Uterus (tissue), 4 donors: ENCODE measurements around the gene AP2A2. TPM values are rescaled to one million over a fixed set of nuclear protein-coding genes. Genes with fewer than 3 reads are reported as not detected.

ENCODE experiments used
- DNase-seq, 2 donors: peaks; one replicate each; pipeline ENCODE4 v3.0.0-alpha.2; 2019 to 2020
- H3K27ac ChIP-seq, 2 donors: fragments of 200-600 bp; sonication (generic); 1 replicate in 1 of 2; 2 replicates in 1 of 2; pipeline ENCODE4 v1.5.1; 2016 to 2018
- H3K27me3 ChIP-seq, 2 donors: fragments of 200-600 bp; sonication (generic); one replicate each; pipeline ENCODE4 v1.5.1; 2018 to 2019; ENCODE audit warnings: control low read depth in 1 of 2
- H3K36me3 ChIP-seq, 2 donors: fragments of 200-600 bp; sonication (generic); one replicate each; pipeline ENCODE4 v1.5.1; 2019; ENCODE audit warnings: control low read depth in 1 of 2
- H3K4me1 ChIP-seq, 2 donors: fragments of 200-600 bp; sonication (generic); one replicate each; pipeline ENCODE4 v1.5.1; 2018 to 2019; ENCODE audit warnings: control low read depth in 1 of 2
- H3K4me3 ChIP-seq, 2 donors: fragments of 200-600 bp; sonication (generic); 1 replicate in 1 of 2; 2 replicates in 1 of 2; pipeline ENCODE4 v1.5.1; 2018 to 2019; ENCODE audit warnings: mild to moderate bottlenecking in 1 of 2
- H3K9me3 ChIP-seq, 2 donors: fragments of 200-600 bp; sonication (generic); one replicate each; pipeline ENCODE4 v1.5.1; 2019; ENCODE audit warnings: control low read depth in 1 of 2
- POLR2A ChIP-seq, 2 donors: fragments of 450-650 bp; IDR thresholded peaks; one replicate each; pipeline ENCODE4 v1.6.1; 2016; ENCODE audit warnings: antibody characterized with exemption in 2 of 2, mild to moderate bottlenecking in 1 of 2, moderate library complexity in 1 of 2
- intact Hi-C: fragments of 100-400 bp; cut with DNase I; formaldehyde crosslinking; loops from one replicate; pipeline ENCODE4 v1.15.1; 2023; ENCODE audit warnings: low total_unique reads
- total RNA-seq, 4 donors: library from RNA; depleted of rRNA in 3 of 4; stranded (reverse); fragments of >200 nt in 3 of 4; gene quantifications; one replicate each; pipeline versions ENCODE4 v1.1.0 to v1.2.4, GENCODE V29; 2014 to 2023
- TF ChIP-seq, protein P1 (sequence below), 4 experiments: fragments of 200-600 bp in 2 of 4; fragments of 450-650 bp in 2 of 4; sonication (generic) in 2 of 4; IDR thresholded peaks; one replicate each; pipeline ENCODE4 v1.5.1; 2016 to 2019; ENCODE audit warnings: antibody characterized with exemption in 4 of 4, mild to moderate bottlenecking in 2 of 4, moderate library complexity in 1 of 4
- donor health status: DM: yes; HTN: yes; CAD: no.

Gene AP2A2
- total RNA-seq, 4 donors from 2014 or later, result 25.6 to 120 (median 40.4) TPM

DNA sequence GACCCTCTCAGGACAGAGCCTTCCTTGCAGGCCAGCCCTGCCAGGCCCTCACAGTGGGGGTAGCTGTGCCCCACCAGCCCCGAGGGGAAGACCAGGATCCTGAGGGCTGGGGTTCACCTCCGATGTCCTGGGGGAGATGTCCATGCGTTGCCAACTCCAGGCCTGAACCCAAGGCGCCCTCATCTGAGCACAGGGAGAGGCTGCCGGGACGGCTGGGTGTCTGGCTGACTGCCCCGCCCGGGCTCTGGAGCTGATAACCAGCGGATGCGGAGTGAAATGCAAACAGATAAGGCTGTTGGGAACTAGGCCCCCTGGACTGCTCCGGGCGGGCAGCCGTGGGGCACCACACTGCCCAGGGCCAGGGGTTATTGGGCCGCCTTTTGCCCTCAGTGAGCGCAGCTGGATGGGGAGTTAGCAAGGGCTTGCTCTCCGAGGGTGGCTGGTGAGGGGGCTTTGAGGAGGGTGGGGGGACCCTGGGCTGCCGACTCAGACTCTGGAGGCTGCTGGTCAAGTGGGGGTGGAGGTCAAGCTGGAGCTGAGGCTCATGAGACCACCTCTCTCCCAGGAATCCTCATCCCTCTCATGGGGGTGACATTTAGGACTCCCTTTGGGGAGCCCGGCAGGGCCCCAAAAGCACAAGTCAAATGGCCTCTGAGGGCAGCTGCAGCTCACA is 116.4 kb downstream of the AP2A2 start:
- Histone ChIP-seq H3K36me3 (no peaks in the 10 kb centered on the region), H3K4me1 (no peaks in the 10 kb centered on the region), H3K27ac (no peak overlapping the region), H3K27me3 (peaks cover 0 to 9% of the 10 kb centered on the region in 2 donors), H3K9me3 (no peaks in the 10 kb centered on the region), H3K4me3 (no peak overlapping the region)
- TF ChIP-seq, protein P1, sequence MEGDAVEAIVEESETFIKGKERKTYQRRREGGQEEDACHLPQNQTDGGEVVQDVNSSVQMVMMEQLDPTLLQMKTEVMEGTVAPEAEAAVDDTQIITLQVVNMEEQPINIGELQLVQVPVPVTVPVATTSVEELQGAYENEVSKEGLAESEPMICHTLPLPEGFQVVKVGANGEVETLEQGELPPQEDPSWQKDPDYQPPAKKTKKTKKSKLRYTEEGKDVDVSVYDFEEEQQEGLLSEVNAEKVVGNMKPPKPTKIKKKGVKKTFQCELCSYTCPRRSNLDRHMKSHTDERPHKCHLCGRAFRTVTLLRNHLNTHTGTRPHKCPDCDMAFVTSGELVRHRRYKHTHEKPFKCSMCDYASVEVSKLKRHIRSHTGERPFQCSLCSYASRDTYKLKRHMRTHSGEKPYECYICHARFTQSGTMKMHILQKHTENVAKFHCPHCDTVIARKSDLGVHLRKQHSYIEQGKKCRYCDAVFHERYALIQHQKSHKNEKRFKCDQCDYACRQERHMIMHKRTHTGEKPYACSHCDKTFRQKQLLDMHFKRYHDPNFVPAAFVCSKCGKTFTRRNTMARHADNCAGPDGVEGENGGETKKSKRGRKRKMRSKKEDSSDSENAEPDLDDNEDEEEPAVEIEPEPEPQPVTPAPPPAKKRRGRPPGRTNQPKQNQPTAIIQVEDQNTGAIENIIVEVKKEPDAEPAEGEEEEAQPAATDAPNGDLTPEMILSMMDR (IDR thresholded peaks at IDR 0.05), result no peak
- TF ChIP-seq POLR2A (IDR thresholded peaks at IDR 0.05), result no peak
- intact Hi-C loops, result no loop called here
- DNase-seq, result no peak

DNA sequence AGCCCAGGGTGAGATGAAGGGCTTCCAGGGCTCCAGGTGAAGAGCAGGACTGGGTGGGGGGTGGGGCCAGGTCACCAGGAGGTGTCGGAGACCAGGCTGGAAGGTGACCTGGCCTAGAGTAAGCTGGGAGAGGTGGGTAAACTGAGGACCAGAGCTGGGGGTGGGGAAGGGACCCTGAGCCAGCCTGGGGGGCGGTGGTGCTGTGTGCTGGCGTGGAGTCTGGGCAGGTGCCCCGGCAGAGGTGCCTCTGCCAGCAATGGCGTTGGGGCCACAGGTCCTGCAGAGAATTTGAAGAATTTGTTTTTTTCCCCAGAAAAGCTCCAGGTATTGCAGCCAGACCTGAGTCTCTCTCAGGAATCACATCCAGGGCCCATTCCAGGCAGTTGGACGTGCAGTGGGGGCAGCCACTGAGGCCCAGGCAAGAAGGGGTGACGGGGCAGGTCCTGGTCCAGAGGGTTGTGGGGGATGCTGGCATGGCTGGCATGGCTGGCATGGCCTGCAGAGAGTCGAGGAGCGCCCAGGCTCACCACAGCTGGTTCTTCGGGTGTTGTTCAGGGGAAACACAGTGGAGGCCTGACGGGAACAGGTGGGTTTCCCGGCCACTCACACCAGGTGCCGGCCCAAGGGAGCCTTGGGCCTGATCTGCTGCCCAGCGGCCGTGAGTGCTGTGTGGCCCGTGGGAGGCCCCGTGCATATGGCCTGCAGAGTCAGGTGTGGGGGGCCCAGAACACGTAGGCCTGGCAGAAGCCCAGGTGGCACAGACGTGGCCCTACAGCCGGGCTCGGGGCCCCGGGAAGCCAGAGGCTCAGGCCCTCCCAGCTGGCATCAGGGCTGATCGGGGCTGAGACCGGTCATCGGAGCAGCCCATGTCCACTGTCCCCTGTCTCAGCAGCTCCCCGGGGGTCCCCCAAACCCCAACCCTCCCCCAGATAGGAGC is 117.2 kb downstream of the AP2A2 start:
- DNase-seq, result no peak
- TF ChIP-seq, protein P1 (IDR thresholded peaks at IDR 0.05), result no peak
- no peak for TF ChIP-seq POLR2A (IDR thresholded peaks at IDR 0.05)
- Histone ChIP-seq H3K36me3 (no peaks in the 10 kb centered on the region), H3K4me1 (no peaks in the 10 kb centered on the region), H3K9me3 (no peaks in the 10 kb centered on the region), H3K27ac (no peak overlapping the region), H3K4me3 (no peak overlapping the region), H3K27me3 (peaks cover 0 to 9% of the 10 kb centered on the region in 2 donors)
- intact Hi-C loops, result no loop called here

DNA sequence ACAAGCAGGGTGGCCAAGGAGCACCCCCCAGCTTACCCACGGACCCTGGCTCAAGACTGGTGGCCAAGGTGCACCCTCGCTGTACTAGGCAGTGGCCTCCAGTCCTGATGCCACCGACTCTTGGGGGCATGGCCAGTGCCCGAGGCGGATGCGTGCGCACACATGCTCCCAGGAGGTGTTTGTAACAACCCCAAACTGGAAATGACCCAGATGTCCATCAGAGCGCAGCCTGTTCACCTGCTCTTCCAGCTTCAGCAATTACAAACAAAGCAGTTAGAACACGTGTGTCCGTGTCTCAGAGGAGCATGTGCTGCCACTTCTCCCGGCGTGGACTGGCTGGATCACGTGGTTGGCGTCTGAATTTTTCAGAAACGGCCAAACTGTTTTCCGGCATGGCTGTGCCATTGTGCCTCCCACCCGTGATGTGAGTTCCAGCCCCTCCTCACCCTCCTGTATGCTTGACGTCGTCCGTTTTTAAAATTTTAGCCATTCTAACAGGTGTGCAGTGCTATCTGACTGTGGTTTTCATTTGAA is 118.0 kb downstream of the AP2A2 start:
- peaks cover 0 to 9% of the 10 kb centered on the region in 2 donors for H3K27me3 ChIP-seq
- intact Hi-C loops, result no loop called here
- H3K4me1 ChIP-seq, result no peaks in the 10 kb centered on the region
- TF ChIP-seq POLR2A (IDR thresholded peaks at IDR 0.05), result no peak
- TF ChIP-seq, protein P1 (IDR thresholded peaks at IDR 0.05), result no peak
- H3K36me3 ChIP-seq, result no peaks in the 10 kb centered on the region
- no peak overlapping the region for H3K27ac ChIP-seq
- no peak for DNase-seq
- H3K9me3 ChIP-seq, result no peaks in the 10 kb centered on the region
- H3K4me3 ChIP-seq, result no peak overlapping the region

DNA sequence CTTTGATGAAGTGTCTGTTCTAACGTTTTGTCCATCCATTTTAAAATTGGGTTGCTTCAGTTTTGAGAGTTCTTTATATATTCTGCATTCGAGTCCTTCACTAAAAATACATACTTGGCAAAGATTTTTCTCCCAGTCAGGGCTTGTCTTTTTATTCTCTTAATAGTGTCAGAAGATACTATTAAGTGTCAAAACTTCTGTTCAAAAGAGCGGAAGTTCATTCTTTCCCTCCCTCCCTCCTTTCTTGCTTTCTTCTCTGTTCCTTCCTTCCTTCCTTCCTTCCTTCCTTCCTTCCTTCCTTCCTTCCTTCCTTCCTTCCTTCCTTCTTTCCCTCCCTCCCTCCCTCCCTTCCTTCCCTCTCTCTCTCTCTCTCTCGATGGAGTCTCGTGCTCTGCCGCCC is 118.5 kb downstream of the AP2A2 start:
- no peak overlapping the region for H3K27ac ChIP-seq
- peaks cover 0 to 9% of the 10 kb centered on the region in 2 donors for H3K27me3 ChIP-seq
- no peak for DNase-seq
- TF ChIP-seq POLR2A (IDR thresholded peaks at IDR 0.05), result no peak
- TF ChIP-seq, protein P1 (IDR thresholded peaks at IDR 0.05), result no peak
- H3K4me3 ChIP-seq, result no peak overlapping the region
- no peaks in the 10 kb centered on the region for H3K9me3 ChIP-seq
- no peaks in the 10 kb centered on the region for H3K36me3 ChIP-seq
- H3K4me1 ChIP-seq, result no peaks in the 10 kb centered on the region
- intact Hi-C loops, result no loop called here
